ENCODE measurements around the gene WDR1.

Gene WDR1

DNA sequence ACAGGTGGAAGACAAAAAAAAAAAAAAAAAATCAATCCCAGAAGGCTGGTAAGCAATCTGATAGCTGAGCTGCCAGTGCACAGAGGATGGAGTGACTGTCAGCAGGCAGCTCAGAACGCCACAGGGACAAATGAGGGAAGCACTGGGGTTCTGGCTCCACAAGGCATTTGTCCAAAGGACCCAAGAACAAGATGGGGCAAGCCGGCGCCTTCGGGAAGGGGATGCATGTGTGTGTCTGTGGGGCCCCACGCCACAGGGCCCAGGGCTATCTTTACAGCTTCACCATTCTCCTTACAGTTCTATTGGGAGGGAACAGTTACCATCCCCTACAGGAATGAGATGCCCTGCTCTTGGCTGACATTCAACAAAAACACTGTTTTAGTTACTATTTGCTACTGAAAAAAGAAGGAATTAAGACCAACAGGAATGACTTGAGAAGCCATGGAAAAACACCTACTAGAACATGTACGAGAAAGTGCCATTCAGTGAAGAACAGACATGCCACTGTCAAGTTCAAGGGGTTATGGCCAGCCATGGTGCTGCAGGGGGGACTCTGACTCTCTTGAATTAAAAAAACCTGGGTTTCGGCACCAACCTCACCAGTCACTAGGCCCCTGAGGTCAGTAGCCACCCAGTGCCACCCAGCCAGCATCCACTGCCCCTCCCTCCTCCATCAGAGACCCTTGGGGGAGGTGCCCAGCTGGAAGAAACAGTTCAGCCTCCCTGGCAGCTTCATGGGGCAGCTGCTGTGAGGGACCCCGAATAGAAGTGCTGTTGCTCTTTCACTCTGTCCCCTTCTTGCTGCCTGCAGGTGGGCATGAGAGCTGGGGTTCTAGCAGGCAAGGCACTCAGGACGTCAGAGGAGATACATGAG, 18.5 kb downstream of the WDR1 start:
- no peak for DNase-seq

DNA sequence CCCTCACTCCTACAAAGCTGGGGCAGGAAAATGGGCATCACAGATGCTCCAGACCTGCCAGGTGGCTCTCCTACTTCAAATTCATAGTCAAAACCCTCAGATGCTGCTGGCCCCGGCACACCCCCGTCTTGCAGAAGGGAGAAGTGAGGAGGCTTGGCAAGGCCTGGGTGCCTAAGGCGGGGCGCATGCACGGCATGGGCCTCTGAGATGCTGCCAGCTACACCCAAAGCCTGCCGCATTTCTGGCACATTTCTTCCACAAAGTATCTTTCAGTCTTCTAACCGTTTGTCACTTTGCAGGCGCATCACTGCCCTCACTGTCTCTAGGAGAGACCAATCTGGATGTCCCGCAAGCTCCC, 19.6 kb downstream of the WDR1 start:
- DNase-seq: no peak

DNA sequence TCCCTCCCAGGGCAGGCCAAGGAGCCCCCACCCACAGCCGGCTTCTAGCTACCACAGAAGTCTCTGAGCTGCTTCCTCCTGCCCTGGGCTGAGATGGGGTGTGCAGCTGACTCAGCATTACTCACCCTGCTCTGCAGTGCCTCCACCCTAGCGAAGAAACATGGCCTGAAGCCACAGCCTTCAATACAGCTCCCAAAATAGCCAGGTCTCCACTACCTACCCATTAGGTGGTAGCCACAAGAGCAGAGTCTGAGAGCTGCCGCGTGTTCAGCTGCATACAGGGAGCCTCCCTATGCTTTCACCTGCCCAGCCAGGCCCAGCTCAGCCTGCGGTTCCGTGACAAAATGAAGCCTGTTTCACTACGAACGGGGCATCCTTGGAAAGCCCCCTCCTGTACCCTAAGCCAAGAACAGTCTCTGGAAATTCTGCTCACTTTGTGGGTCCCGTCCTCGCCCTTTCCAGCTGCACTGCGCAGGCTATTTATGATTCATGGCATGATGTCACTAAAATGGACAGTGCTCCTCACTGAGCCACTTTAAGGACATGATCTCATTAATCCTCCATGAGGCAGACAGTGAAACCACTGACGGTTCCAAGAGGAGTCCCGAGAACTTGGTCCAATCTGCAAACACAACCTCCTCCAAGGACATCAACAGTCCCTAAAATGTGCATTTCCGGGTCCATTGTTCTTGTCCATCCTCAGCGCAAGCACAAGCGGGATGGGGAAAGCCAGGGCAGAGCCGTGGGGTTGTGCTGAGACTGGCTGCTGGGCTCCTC, 20.2 kb downstream of the WDR1 start:
- no peak for DNase-seq

DNA sequence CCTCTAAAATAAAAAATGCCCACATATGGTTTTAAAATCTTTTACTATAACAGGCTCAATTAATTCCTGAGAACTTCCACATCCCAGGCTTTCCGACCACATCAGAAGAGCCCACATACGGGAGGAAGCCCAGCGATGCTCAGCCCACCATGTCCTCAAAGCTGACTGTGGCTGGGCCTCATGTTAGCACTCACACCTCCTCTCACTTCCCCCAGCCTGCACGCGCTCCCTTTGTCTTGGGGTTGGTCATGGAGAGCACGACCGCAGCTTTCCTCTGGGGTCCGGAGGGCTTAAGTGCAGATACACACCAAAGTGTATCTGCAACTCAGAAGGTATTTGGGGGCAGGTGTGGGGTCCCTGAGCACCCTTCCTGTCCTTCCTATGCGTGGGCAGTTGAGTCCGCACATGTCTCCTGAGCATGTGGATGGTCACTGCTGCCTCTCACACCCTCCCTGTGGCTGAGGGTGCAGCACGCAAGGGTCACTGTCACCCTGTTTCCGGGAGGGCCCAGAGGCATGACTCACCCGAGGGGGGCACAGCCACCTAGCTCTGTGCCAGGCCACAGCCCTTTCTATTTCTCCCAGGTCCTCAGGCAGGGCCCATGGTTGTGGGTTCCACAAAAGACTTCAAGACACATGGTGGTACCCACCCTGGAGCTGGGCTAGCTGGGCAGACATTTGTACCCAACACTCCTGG, 21.2 kb downstream of the WDR1 start:
- no peak for DNase-seq

DNA sequence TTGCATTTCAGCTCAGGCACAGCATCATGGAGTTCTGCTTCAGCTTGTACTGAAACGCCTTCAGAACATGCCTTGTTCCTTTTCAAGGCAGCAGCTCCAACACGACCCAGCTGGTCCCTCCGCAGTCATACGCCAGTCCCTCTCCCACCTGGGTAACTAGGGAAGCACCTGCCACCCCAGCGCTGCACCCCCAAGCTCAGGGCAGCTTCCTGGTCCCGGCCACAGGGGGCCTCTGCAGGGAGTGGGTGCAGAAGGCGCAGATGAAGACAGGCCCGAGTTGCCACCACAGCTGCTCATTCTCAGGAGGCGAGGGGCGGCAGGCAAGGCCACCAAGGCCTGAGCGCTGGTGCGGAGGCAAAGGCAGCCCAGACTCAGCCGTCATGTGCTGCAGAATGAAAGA, 21.8 kb downstream of the WDR1 start:
- DNase-seq: no peak

DNA sequence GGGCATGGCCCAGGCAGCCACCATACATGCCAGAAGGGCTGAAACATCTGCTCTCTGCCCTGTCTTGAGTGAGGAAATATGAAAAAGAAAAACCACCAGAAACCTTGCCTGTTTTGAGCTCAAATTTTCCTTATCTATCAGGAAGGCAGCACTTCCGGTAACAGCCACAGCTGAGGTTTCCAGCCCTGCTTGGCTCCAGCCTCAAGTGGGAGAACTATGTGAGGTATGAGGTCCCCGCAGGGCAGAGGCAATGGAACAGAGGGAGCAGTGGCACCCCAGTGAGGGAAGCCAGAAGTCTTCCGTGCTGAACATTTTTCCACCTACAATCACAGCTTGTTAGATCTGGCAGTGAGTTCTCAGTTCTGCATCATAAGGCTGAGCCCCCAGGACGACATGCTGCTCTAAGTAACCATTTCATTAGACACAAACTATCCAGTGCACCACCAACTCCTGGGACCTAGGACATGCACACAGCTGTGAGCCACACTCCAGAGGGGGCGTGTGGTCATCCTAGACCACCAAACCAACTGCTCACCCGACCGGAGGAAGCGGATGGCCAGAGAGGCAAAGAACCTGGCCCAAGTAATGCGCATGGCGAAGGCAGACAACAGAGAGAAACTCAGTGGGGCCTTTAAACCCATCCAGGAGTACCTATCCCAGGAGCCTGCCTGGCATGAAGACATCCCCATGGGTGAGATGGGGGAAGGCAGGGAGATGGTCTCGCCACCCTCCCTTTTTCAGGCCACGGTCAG, 22.6 kb downstream of the WDR1 start:
- no peak for DNase-seq

DNA sequence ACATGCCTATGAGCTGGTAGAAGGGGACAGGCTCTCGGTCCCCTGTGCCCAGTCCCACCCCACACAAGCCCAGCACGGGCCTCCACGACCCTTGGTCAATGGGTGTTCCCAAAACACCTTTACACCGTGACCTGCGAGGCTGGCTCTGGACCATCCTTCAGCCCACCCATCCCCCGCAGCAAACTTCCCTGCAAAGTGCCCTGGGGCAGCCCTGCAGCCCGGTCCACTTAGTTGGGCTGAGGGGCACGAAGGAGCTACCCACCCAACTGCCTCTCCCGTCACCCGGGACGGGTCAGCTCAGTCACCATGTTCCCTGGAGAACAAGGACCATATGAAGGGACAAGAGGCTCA, 23.4 kb downstream of the WDR1 start:
- DNase-seq: no peak

DNA sequence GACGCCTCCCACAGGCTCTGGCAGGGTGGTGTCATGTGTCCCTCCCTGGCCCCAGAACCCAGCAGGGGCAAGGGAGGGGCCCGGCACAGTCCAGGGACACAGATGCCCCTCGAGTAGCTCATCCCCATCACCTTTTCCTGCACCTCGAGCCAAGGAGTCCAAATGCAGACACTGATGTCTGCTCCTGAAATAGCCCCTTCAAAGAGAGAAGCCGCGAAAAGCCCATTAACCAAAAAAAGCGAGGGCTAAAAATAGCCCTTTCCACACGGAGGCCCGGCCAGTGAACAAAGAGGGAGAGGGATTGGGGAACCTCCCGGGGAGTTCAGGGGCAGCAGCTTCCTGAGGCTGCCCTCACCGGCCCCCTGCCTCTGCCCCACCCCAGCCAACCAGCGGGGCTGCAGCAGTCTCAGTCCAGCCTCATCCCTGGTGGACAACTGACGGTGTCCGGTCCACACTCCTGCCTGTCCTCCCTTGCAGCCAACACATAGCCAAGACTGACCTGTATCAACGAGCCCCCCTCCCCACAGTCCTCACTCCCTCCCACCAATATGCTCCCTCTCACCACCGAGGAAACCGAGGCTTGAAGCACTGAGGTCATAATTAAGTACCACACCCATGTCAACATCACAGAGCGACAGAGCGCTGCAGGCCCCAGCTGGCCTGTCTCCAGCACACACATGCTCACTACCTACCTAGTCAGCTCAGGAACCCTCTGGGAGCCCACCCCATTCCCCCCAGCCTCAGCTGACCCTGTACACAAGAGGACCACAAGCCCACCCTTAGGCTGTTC, 23.9 kb downstream of the WDR1 start:
- no peak for DNase-seq

DNA sequence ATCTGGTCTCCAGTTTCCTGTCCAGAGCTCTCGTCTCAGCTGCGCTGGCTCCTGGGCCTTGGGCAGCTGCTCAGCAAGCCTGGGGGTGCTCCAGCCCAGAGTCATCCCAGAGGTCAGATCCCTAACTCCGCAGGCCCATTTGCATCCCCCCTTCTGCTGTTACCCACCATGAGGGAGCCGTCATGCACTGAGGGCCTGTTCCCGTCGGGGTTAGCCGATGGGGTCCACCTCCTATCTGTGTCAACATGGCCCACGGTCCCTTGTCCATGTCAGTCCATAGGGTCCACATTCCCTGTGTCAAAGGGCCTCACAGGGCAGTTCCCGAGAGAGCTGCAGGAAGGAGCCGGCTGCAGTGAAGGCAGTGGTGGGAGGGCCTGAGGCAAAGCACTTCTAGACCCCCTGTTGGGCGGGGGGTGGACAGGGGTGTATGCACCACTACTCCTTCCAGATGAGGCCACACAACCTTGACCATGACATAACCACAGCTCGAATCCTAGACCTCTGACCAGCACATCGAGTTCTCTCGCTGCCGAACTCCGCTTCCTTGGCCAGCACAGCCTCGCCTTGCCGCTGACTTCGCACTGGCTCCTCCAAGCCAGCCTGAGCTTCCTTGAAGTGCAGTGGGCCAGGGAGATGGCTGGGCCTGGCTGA, 24.9 kb downstream of the WDR1 start:
- DNase-seq: no peak

DNA sequence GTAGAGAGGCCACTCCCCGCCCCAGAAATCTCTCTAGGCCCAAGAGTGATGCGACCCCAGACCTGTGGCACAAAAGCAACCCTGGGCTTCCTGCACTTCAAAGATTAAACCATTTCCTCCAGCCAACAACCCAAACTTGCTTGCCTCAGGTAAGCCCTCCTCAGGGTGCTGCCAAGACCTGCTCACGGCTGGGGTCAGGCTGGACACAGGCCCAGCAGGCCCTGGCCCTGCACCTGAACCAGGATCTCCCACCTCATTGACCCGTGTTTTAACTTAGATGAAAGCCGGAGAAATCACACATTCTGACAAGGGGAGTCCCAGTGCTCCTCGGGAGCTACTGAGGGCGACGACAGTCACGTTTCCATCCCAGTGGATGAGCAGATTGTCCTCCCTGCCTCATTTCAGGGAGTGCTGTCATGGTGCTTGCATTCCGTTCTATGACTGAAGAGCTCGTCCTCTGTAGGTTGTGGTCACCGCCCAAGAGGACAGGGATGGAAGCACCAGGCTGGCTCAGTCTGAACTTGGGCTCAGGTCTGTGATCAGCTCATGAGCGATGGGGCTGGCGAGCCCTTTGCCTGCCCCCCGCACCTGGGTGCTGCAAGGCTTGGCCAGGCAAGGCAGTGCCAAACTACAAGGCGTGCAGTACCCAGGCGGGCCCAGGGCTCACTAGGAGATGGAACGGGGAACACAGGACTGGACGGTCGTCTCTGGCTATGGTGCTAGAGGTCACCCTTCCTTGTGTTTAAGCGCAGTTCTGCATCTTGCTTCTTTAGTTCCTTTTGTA, 25.9 kb downstream of the WDR1 start:
- no peak for DNase-seq

DNA sequence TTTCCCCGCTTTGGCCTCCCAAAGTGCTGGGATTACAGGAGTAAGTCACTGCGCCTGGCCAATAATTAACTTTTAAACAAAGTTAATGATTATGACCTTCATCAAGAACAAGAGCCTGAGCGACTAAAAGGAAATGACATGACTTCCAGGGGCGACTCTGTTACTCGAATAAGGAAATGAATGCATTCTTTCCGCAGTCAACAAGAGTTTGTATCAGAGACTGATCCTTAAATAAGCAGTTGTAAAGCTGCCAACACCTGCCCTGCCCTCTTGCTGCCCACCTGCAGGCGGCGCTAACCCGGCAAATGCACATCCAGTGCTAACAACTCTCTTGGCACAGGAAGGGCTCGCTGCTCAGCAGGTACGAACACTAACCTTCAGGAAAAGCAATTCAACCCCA, 27.3 kb downstream of the WDR1 start:
- DNase-seq: no peak

DNA sequence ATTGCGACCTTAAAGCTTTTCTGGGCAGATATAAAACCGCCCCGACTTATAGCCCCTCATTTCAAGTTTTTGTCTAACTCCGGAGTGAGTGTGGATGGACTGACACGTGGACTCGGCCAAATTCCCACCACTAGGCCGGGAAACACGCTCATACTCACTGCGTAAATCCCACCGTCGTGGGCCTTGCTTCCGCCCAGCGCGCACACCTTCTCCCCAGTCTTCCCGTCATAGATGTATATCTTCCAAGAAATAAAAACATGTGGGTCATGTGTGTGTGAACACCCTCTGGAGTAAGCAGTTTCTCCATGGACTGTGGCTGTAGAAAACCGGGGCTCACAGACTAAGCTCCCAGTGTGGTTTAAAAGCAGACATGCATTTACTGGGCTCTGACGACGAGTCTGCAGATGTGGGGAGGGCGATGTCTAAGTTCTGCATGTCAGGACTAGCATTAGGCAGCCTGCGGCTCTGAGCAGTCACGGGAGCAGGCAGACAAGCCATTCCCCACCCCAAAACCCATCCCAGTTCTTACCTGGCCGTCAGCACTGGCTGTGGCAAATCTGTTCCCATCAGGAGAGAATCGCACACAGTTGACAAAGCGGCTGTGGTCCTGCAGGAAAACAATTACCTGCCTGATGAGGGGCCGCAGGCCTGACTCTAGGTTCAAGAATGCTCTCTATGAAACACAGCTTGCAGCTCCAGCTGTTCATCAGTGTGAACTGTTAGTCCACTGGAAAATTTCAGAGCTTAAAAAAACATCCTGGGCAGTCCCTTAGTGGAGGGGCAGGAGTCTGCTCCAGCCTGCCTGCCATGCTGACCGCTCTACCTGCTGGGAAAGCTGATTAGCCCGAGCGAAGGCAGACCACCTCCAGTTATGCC, 28.2 kb downstream of the WDR1 start:
- DNase-seq: no peak

DNA sequence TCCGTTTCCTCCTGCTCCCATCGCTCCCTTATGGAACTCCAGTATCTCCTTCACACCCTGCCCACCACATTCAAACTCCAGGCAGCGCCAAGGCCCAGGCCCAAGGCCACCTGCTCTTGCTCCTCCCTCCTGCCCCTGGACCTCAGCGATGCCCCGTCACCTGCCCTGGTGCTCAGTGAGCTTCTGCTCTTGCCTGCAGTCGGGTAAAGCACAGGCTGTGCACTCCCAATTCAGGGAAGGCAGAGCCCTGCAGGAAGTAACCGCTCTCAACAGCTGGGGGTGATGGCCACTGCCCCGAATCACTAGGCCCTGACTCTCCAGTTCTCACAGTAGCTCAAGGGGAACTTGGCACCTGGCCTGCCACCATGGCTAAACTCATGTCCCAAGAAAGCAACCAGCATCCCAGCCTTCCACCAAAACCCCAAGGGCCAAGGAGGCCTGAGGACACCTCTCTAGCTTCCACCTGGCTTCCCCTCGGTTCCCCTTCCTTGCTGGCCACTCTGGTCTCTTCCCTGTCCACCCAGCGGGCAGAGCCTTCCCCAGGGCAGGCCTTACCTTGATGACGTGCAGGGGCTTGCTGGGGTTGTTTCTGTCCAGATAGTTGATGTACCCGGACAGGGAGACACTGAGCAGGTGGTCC, 29.3 kb downstream of the WDR1 start:
- no peak for DNase-seq

DNA sequence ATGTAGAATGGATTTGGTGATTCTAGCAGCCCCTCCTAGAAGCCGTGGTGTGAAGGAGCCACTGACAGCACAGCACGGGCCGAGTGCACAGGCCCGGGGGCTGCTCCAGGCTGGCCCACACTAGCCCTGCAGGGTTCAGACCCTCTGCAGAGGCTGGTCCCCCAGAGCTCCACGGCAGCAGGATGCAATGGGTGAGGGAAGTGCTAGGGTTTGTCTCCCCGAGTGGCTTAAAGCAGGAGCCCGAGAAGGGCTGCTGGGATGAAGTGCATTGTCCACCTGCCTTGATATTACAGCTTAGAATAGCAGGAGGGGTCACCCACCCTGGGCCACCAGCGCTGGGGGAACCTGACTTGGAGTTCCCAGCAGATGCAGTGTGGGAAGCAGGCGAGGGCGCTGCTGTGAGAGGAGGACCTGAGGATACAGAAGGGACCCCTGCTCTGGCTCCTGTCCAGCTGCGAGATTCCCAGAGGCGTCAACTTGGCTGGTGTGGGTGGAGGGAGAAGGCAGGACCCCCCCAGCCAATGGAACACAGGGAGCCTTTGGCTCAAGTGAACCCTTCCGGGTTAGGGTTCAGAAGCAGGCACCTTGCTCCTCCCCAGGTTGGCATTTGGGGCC, 30.0 kb downstream of the WDR1 start:
- DNase-seq: no peak

DNA sequence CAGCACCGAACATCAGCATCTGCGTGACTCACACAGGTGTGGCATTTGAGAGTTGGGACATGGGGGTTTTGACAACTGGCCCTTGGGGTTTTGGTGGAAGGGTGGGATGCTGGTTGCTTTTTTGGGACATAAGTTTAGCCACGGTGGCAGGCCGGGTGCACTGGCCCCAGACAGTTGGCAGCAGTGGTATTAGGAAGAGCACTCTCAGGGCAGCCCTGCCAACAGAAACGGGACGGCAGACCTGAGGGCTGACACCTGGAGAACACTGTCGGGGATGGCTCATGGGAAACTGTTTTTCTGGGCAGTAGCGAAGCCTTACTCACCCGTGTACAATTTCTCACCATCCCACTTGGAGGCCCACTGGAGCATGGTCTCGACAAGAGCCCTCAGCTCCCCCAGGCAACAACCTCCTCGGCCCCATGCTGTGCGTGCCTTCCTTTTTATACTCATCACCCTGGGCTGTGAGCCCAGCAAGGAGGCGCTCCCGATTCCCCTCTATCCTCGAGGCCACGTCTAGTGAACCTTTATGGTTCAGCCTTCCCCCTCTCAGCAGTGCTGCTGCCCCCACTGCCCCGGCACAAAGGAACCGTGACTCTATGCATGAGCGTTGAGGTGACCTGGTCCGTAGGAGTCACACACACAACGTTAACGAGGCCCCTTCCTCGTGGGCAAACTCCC, 30.6 kb downstream of the WDR1 start:
- DNase-seq: no peak

DNA sequence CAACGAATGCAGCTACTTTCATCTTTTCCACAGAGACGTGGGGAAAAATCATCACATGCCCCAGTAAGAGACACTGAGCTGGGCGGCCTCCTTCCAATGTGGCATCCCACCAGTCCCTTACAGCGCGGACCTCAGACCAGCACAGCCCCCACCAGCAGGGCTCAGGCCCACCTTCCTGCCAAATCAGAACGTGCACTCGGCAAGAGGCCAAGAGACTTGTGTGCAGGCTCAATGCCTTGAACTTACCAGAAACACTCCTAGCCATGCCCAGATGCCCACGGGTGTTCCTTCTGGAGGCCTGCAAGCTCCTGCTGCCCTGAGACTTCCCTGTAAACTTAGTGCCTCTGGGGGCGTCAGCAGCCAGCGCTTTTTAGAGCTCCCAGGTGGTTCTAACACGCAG, 31.2 kb downstream of the WDR1 start:
- DNase-seq: no peak

DNA sequence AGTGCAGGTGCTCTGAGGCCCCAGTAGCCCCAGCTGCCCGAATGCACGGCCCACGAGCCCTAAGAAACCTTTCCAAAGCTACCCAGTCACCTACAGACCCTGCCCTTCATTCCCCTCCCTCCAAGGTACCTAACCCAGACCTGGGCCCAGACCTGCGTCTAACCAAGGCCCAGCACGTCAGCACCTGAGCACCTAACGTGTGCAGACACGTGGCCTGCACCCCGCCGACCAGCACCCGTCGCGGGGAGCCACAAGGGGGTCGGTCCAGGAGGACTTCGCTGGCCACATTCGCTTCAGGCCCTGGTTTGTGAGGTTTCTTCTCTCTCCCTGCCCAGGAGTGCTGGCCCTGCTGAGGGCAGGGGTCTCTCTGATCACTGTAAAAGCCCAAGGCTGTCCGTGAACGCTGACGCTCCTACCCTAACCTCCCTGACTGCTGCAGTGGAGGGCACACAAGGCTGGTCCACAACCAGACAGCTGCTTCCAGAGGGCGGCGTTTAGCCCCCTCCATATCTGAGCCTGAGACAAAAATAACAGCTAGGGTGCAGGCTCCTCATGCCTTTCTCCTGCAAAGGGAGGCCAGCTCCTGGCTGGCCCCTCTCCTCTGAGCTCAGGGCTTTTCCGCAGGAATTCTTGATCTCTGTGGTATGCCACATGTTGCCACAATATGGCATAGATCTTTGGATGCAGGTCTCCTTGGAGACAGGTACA, 31.8 kb downstream of the WDR1 start:
- DNase-seq: no peak

Data from NCI-H1436 (cell line).